ENCODE data around the gene ANXA2R.
"Not testable (repeated sequence)": the region's sequence is repeated elsewhere in the genome, so short reads cannot be mapped to it uniquely, and the experiment has no call there.

Gene ANXA2R

GRCh38 chr5:43040287-43041098 lies at the start of gene ANXA2R:
TSS of gene ANXA2R (minus strand) at chr5:43040319. CDS start at chr5:43040046, 273 bp downstream.
- DNase-seq (ENCODE audit: low spot score) = peak; percentile 67

GRCh38 chr5:43086118-43086908 lies 46.2 kb upstream of the ANXA2R start:
- DNase-seq (ENCODE audit: low spot score) = not testable (repeated sequence)

GRCh38 chr5:43085453-43085852 lies 45.3 kb upstream of the ANXA2R start:
- no peak for DNase-seq (ENCODE audit: low spot score)

- DNase-seq (ENCODE audit: low spot score) = not testable (repeated sequence)
These were observed 44.3 kb upstream of the ANXA2R start for GRCh38 chr5:43084468-43084867.

GRCh38 chr5:43081345-43081744 lies 41.2 kb upstream of the ANXA2R start:
- not testable (repeated sequence) for DNase-seq (ENCODE audit: low spot score)

GRCh38 chr5:43078956-43079355 lies 38.8 kb upstream of the ANXA2R start:
- no peak for DNase-seq (ENCODE audit: low spot score)

- not testable (repeated sequence) for DNase-seq (ENCODE audit: low spot score)
These were observed 37.5 kb upstream of the ANXA2R start for GRCh38 chr5:43077446-43078191.

GRCh38 chr5:43075319-43076293 lies 35.5 kb upstream of the ANXA2R start:
- DNase-seq (ENCODE audit: low spot score) = no peak

GRCh38 chr5:43074987-43075318 lies 34.8 kb upstream of the ANXA2R start:
- no peak for DNase-seq (ENCODE audit: low spot score)

- DNase-seq (ENCODE audit: low spot score) = peak; percentile 53
These were observed 33.8 kb upstream of the ANXA2R start for GRCh38 chr5:43073597-43074546.

GRCh38 chr5:43069401-43069720 lies 29.2 kb upstream of the ANXA2R start:
- not testable (repeated sequence) for DNase-seq (ENCODE audit: low spot score)

GRCh38 chr5:43068037-43068436 lies 27.9 kb upstream of the ANXA2R start:
- no peak for DNase-seq (ENCODE audit: low spot score)

- DNase-seq (ENCODE audit: low spot score) = peak; percentile 64
These were observed 27.0 kb upstream of the ANXA2R start for GRCh38 chr5:43066799-43067741.

GRCh38 chr5:43065948-43066798 lies 26.1 kb upstream of the ANXA2R start:
- DNase-seq (ENCODE audit: low spot score) = peak; percentile 59

- peak; percentile 8 for DNase-seq (ENCODE audit: low spot score)
These were observed 25.3 kb upstream of the ANXA2R start for GRCh38 chr5:43065387-43065947.

- no peak for DNase-seq (ENCODE audit: low spot score)
These were observed 23.6 kb upstream of the ANXA2R start for GRCh38 chr5:43063721-43064171.

GRCh38 chr5:43061352-43062075 lies 21.4 kb upstream of the ANXA2R start:
- no peak for DNase-seq (ENCODE audit: low spot score)
